A549 (cell line): ENCODE data around the gene ARSJ.

Experiments used
- E2F6 ChIP-seq: IDR thresholded peaks from 2 replicates; pipeline ENCODE4 v1.6.1; 2012; ENCODE audit warnings: low read depth, borderline replicate concordance
- ESRRA ChIP-seq: fragments of 150-350 bp; IDR thresholded peaks from 2 replicates; pipeline ENCODE4 v1.6.1; 2014; ENCODE audit warnings: mild to moderate bottlenecking, low read length, borderline replicate concordance
- GATA3 ChIP-seq: IDR thresholded peaks from 2 replicates; pipeline ENCODE4 v1.6.1; 2012; ENCODE audit warnings: borderline replicate concordance
- MAX ChIP-seq: IDR thresholded peaks from 2 replicates; pipeline ENCODE4 v1.6.1; 2012
- NPAS2 ChIP-seq: fragments of 250-450 bp; sonication (Bioruptor Pico); IDR thresholded peaks from 2 replicates; pipeline ENCODE4 v1.8.0; 2022; ENCODE audit warnings: mild to moderate bottlenecking, moderate library complexity, borderline replicate concordance
- RFX5 ChIP-seq: fragments of 450-650 bp; IDR thresholded peaks from 2 replicates; pipeline ENCODE4 v1.7.1; 2014; ENCODE audit warnings: antibody characterized with exemption, mild to moderate bottlenecking, moderate library complexity
- ZC3H11A ChIP-seq: fragments of 450-650 bp; IDR thresholded peaks from 2 replicates; pipeline ENCODE4 v1.6.1; 2014; ENCODE audit warnings: antibody characterized with exemption, mild to moderate bottlenecking
- TF ChIP-seq, protein P1 (sequence below): fragments of >200 bp; sonication (Bioruptor Twin); formaldehyde crosslinking; IDR thresholded peaks from 3 replicates; pipeline ENCODE4 v1.5.1; 2016
- TF ChIP-seq, protein P2 (sequence below): fragments of 200-600 bp; sonication (generic); IDR thresholded peaks from 2 replicates; pipeline ENCODE4 v1.6.1; 2016; ENCODE audit warnings: antibody characterized with exemption, mild to moderate bottlenecking, moderate library complexity

GRCh38 chr4:113979905-113980615 is 613 bp upstream of the ARSJ start:
- TF ChIP-seq E2F6 = no peak
- TF ChIP-seq, protein P1, sequence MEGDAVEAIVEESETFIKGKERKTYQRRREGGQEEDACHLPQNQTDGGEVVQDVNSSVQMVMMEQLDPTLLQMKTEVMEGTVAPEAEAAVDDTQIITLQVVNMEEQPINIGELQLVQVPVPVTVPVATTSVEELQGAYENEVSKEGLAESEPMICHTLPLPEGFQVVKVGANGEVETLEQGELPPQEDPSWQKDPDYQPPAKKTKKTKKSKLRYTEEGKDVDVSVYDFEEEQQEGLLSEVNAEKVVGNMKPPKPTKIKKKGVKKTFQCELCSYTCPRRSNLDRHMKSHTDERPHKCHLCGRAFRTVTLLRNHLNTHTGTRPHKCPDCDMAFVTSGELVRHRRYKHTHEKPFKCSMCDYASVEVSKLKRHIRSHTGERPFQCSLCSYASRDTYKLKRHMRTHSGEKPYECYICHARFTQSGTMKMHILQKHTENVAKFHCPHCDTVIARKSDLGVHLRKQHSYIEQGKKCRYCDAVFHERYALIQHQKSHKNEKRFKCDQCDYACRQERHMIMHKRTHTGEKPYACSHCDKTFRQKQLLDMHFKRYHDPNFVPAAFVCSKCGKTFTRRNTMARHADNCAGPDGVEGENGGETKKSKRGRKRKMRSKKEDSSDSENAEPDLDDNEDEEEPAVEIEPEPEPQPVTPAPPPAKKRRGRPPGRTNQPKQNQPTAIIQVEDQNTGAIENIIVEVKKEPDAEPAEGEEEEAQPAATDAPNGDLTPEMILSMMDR = no peak
- no peak for TF ChIP-seq MAX
- no peak for TF ChIP-seq GATA3
- no peak for TF ChIP-seq ZC3H11A
- no peak for TF ChIP-seq NPAS2 (CRISPR knock-in tag)
- TF ChIP-seq, protein P2, sequence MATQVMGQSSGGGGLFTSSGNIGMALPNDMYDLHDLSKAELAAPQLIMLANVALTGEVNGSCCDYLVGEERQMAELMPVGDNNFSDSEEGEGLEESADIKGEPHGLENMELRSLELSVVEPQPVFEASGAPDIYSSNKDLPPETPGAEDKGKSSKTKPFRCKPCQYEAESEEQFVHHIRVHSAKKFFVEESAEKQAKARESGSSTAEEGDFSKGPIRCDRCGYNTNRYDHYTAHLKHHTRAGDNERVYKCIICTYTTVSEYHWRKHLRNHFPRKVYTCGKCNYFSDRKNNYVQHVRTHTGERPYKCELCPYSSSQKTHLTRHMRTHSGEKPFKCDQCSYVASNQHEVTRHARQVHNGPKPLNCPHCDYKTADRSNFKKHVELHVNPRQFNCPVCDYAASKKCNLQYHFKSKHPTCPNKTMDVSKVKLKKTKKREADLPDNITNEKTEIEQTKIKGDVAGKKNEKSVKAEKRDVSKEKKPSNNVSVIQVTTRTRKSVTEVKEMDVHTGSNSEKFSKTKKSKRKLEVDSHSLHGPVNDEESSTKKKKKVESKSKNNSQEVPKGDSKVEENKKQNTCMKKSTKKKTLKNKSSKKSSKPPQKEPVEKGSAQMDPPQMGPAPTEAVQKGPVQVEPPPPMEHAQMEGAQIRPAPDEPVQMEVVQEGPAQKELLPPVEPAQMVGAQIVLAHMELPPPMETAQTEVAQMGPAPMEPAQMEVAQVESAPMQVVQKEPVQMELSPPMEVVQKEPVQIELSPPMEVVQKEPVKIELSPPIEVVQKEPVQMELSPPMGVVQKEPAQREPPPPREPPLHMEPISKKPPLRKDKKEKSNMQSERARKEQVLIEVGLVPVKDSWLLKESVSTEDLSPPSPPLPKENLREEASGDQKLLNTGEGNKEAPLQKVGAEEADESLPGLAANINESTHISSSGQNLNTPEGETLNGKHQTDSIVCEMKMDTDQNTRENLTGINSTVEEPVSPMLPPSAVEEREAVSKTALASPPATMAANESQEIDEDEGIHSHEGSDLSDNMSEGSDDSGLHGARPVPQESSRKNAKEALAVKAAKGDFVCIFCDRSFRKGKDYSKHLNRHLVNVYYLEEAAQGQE = no peak
- no peak for TF ChIP-seq RFX5
- no peak for TF ChIP-seq ESRRA
